ENCODE data around the gene ENPP5.

DNA sequence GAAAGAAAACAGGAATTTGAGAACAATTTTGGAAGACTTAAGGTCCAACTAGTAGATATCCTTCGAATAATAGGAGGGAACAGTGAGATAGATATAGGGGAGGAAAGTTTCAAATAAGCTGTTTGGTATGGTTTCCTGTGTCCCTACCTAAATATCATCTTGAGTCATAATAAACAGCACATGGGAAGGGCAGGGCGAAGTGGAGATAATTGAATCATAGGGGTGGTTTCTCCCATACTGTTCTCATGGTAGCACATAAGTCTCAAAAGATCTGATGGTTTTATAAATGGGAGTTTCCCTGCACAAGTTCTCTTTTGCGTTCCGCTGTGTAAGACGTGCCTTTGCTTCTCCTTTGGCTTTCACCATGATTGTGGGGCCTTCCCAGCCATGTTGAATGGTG lies 39.5 kb upstream of the ENPP5 start:
- TF ChIP-seq NRF1 (conservative IDR thresholded peaks at IDR 0.05; ENCODE audit: low read depth, low read length): no peak
- TF ChIP-seq, protein P1, sequence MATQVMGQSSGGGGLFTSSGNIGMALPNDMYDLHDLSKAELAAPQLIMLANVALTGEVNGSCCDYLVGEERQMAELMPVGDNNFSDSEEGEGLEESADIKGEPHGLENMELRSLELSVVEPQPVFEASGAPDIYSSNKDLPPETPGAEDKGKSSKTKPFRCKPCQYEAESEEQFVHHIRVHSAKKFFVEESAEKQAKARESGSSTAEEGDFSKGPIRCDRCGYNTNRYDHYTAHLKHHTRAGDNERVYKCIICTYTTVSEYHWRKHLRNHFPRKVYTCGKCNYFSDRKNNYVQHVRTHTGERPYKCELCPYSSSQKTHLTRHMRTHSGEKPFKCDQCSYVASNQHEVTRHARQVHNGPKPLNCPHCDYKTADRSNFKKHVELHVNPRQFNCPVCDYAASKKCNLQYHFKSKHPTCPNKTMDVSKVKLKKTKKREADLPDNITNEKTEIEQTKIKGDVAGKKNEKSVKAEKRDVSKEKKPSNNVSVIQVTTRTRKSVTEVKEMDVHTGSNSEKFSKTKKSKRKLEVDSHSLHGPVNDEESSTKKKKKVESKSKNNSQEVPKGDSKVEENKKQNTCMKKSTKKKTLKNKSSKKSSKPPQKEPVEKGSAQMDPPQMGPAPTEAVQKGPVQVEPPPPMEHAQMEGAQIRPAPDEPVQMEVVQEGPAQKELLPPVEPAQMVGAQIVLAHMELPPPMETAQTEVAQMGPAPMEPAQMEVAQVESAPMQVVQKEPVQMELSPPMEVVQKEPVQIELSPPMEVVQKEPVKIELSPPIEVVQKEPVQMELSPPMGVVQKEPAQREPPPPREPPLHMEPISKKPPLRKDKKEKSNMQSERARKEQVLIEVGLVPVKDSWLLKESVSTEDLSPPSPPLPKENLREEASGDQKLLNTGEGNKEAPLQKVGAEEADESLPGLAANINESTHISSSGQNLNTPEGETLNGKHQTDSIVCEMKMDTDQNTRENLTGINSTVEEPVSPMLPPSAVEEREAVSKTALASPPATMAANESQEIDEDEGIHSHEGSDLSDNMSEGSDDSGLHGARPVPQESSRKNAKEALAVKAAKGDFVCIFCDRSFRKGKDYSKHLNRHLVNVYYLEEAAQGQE (IDR thresholded peaks at IDR 0.05; ENCODE audit: low read depth, low read length): no peak
- no peak for TF ChIP-seq CTCF (IDR thresholded peaks at IDR 0.05 in 2 of 3, conservative IDR thresholded peaks at IDR 0.05 in 1 of 3; ENCODE audit: control insufficient read depth in 2 of 3, extremely low read depth in 1 of 3, insufficient read depth in 1 of 3, low read depth in 3 of 3, low read length in 3 of 3)
- TF ChIP-seq POLR2AphosphoS5 (IDR thresholded peaks at IDR 0.05; ENCODE audit: low read length): no peak
- no peak for TF ChIP-seq YY1 (IDR thresholded peaks at IDR 0.05; ENCODE audit: low read depth, low read length)
- TF ChIP-seq RB1 (IDR thresholded peaks at IDR 0.05; ENCODE audit: borderline replicate concordance): no peak
- no peak for TF ChIP-seq TARDBP (IDR thresholded peaks at IDR 0.05; ENCODE audit: borderline replicate concordance)
- TF ChIP-seq PAX8 (IDR thresholded peaks at IDR 0.05): no peak
- TF ChIP-seq WRNIP1 (IDR thresholded peaks at IDR 0.05; ENCODE audit: borderline replicate concordance, low read depth, low read length): no peak
- TF ChIP-seq FOXK2 (IDR thresholded peaks at IDR 0.05): no peak
- no peak for TF ChIP-seq CHD1 (IDR thresholded peaks at IDR 0.05; ENCODE audit: low read depth, low read length)
- no peak for TF ChIP-seq BRCA1 (IDR thresholded peaks at IDR 0.05; ENCODE audit: low read depth, low read length)
- no peak for TF ChIP-seq POLR2AphosphoS2 (IDR thresholded peaks at IDR 0.05; ENCODE audit: low read depth, low read length)
- TF ChIP-seq SUZ12 (IDR thresholded peaks at IDR 0.05; ENCODE audit: unreplicated experiment): no peak
